ENCODE data around the gene EMID1.
A peak's percentile ranks its signal among the peaks of the same experiment; 100 is the strongest.

Gene EMID1

GRCh38 chr22:29298641-29299040 lies 92.9 kb downstream of the EMID1 start:
- DNase-seq (ENCODE audit: low read depth), result no peak

GRCh38 chr22:29299136-29299900 lies 93.6 kb downstream of the EMID1 start:
- no peak for DNase-seq (ENCODE audit: low read depth)

GRCh38 chr22:29300467-29300806 lies 94.7 kb downstream of the EMID1 start:
- DNase-seq (ENCODE audit: low read depth), result no peak

- no peak for DNase-seq (ENCODE audit: low read depth)
Observed at GRCh38 chr22:29300807-29301601, 95.3 kb downstream of the EMID1 start.

GRCh38 chr22:29301716-29302401 lies 96.2 kb downstream of the EMID1 start:
- DNase-seq (ENCODE audit: low read depth), result no peak

- DNase-seq (ENCODE audit: low read depth), result no peak
Observed at GRCh38 chr22:29302402-29302680, 96.6 kb downstream of the EMID1 start.

- DNase-seq (ENCODE audit: low read depth), result no peak
Observed at GRCh38 chr22:29302681-29303465, 97.2 kb downstream of the EMID1 start.

GRCh38 chr22:29305836-29306174 lies 100.1 kb downstream of the EMID1 start:
- no peak for DNase-seq (ENCODE audit: low read depth)

- peak; percentile 31 for DNase-seq (ENCODE audit: low read depth)
Observed at GRCh38 chr22:29306175-29306834, 100.6 kb downstream of the EMID1 start, which contains the start of gene GAS2L1. TSS of gene GAS2L1 (plus strand) at chr22:29306650. CDS start at chr22:29308106, 1,456 bp downstream.

- DNase-seq (ENCODE audit: low read depth), result no peak
Observed at GRCh38 chr22:29306835-29307595, 101.3 kb downstream of the EMID1 start.

GRCh38 chr22:29307596-29308147 lies 102.0 kb downstream of the EMID1 start:
- no peak for DNase-seq (ENCODE audit: low read depth)

- no peak for DNase-seq (ENCODE audit: low read depth)
Observed at GRCh38 chr22:29308148-29308790, 102.6 kb downstream of the EMID1 start.

GRCh38 chr22:29308791-29309262 lies 103.1 kb downstream of the EMID1 start:
- DNase-seq (ENCODE audit: low read depth), result no peak

Data from activated T-cell treated with anti-CD3 and anti-CD28 coated beads for 24 hours (primary cell).